GDM1 (cell line): Measurements from ENCODE around the gene ARHGAP28.
"Not testable (repeated sequence)": the region's sequence is repeated elsewhere in the genome, so short reads cannot be mapped to it uniquely, and the experiment has no call there.

Source experiments
- DNase-seq: peaks from one replicate; lab custom pipeline; 2025; lab: John Stamatoyannopoulos, UW

ARHGAP28 gene

GRCh38 chr18:6775702-6776101 is 46.2 kb downstream of the ARHGAP28 start:
- no peak for DNase-seq

GRCh38 chr18:6776188-6776587 is 46.7 kb downstream of the ARHGAP28 start:
- no peak for DNase-seq

- no peak for DNase-seq
These were observed 48.0 kb downstream of the ARHGAP28 start for GRCh38 chr18:6777509-6777908.

- DNase-seq: no peak
These were observed 49.1 kb downstream of the ARHGAP28 start for GRCh38 chr18:6778459-6779247.

- no peak for DNase-seq
These were observed 51.7 kb downstream of the ARHGAP28 start for GRCh38 chr18:6781142-6781714.

- DNase-seq: no peak
These were observed 52.3 kb downstream of the ARHGAP28 start for GRCh38 chr18:6781796-6782195.

GRCh38 chr18:6782861-6783260 is 53.3 kb downstream of the ARHGAP28 start:
- DNase-seq: no peak

GRCh38 chr18:6784046-6784445 is 54.5 kb downstream of the ARHGAP28 start:
- no peak for DNase-seq

GRCh38 chr18:6785001-6785400 is 55.5 kb downstream of the ARHGAP28 start:
- DNase-seq: no peak

- DNase-seq: no peak
These were observed 55.9 kb downstream of the ARHGAP28 start for GRCh38 chr18:6785411-6785810.

GRCh38 chr18:6792391-6792790 is 62.9 kb downstream of the ARHGAP28 start:
- DNase-seq: no peak

GRCh38 chr18:6793455-6793854 is 63.9 kb downstream of the ARHGAP28 start:
- no peak for DNase-seq

- DNase-seq: no peak
These were observed 64.5 kb downstream of the ARHGAP28 start for GRCh38 chr18:6793986-6794385.

- no peak for DNase-seq
These were observed 65.8 kb downstream of the ARHGAP28 start for GRCh38 chr18:6795307-6795706.

GRCh38 chr18:6796511-6796910 is 67.0 kb downstream of the ARHGAP28 start:
- no peak for DNase-seq

GRCh38 chr18:6797171-6797570 is 67.7 kb downstream of the ARHGAP28 start:
- DNase-seq: no peak

GRCh38 chr18:6798896-6799295 is 69.4 kb downstream of the ARHGAP28 start:
- DNase-seq: no peak

- DNase-seq: not testable (repeated sequence)
These were observed 70.8 kb downstream of the ARHGAP28 start for GRCh38 chr18:6800309-6800708.

- no peak for DNase-seq
These were observed 78.2 kb downstream of the ARHGAP28 start for GRCh38 chr18:6807515-6808257.

- no peak for DNase-seq
These were observed 80.7 kb downstream of the ARHGAP28 start for GRCh38 chr18:6810191-6810590.

GRCh38 chr18:6811816-6812215 is 82.3 kb downstream of the ARHGAP28 start:
- DNase-seq: no peak

- no peak for DNase-seq
These were observed 85.4 kb downstream of the ARHGAP28 start for GRCh38 chr18:6814882-6815425.

GRCh38 chr18:6816154-6816553 is 86.6 kb downstream of the ARHGAP28 start:
- no peak for DNase-seq
